ENCODE data around the gene UQCRC1.

UQCRC1 gene

DNA sequence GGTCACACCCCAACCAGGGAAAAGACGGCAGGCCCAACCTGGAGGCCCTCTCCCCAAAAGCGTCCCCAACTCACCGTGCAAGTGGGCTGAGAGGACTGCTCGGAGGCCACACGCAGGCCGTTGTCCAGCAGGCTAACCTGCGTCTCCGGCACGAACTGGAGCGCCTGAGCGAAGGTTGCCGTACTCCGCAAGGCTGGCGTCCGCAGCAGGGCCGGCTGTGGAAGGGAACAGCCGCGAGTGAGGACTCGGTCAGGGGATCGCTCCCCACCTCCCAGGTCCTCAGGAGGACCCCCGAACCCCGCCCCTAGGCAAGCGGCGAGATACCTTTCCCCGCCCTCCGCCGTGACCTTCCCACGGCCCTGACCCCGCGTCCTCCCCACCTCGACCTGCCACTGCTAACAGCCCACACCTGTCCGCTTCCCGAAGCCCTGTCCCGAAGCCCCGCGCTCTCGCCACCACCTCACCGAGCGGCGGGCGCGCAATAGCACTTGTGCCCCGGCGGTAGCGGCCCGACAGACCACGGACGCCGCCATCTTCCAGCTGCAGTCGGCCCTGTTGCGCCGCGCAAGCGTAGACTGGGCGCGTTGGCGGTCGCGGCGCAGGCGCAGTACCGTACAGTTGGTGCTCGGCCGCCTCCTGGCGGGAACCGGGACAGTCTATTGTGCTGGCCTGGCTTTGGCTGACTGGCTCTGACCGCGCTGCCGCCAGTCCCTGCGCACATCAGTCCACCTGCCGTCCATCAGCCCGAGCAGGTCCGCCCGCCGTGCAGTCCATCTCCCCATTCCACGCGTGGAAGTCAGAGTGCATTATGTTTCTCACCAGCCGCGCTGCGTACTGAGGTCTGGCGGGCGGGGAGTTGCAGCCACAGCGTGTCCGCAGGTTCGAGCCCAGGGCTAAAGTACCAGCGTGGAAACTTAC lies at the start of gene UQCRC1:
TSS of gene UQCRC1 (minus strand) at position 559 of the 918 bp plus-strand sequence. CDS start at position 533, 26 bp downstream.
- DNase-seq: peak; percentile 72

DNA sequence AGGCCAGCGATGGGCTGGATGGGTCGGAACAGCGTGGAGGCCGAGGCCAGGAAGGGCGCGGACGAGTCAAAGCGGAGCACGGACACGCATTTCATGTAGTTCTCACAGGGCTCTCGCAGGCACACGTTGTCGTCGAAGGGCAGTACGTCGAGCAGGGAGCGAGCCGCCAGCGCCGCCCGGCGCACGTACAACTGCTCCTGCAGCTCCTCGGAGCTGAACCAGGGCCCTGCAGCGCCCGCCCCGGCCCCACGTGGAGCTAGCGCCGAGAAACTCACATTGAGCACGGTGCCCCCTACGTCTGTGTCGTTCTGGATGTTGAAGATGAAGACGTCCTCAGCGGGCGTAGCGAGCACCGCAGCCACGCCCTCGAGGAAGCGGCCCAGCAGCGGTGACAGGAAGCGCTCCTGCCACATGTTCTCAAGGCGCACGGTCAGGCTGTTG lies 47.4 kb upstream of the UQCRC1 start:
- DNase-seq: no peak

DNA sequence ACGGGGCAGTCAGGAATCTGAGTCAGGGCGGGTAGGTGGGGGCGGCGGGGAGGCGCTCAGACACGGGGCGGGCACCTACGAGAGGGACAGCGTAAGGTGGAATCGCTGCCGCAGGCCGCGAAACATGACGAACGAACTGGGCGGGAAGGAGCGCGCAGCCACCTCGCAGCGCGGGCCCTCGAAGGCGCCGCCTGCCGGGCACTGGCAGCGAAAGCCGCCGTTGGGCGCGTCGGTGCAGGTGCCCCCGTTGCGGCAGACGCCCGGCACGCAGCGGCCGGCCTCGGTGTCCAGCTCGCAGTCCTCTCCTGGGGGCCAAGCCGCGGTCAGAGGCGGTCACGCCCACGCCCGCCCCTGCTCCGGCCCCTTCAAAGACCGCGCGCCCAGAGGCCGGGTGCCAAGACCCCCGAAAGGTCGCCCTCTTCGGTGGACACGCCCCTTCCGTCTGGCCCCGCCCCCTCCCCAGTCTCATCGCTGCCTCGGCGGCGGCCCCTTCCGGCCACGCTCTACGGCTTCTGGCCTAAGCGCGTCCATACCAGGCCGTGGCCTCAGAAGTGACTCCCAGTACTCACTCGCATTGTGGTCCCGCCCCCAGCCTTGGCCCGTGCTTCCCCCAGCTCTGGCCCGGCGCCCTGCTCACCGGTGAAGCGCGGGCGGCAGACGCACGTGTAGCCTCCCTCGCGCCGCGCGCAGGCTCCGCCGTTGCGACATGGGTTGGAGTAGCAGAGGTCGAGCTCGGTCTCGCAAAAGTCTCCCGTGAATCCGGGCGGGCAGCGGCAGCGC lies 46.8 kb upstream of the UQCRC1 start:
- DNase-seq: no peak

- no peak for DNase-seq
Measured at GRCh38 chr3:48655606-48656005, 46.2 kb upstream of the UQCRC1 start.

DNA sequence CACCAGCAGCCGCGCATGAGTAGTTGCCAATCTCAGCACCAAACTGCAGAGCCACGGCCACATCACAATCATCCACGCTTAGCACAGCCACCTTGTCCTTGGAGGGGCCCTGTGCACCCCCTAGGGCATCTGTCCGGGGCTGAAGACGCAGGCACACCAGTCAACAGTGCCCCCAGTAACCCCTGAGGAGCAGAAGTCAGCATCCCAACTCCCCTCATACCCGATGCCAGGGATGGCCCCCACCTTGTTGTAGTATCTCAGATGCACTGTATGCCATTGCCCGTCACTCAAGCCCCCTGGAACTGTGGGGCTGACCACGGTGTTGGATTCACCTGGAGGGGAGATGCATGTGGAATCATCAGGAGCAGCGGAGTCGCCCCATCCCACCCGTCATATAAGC lies 45.6 kb upstream of the UQCRC1 start:
- no peak for DNase-seq

GRCh38 chr3:48652923-48653715 lies 43.7 kb upstream of the UQCRC1 start:
- DNase-seq: no peak

DNA sequence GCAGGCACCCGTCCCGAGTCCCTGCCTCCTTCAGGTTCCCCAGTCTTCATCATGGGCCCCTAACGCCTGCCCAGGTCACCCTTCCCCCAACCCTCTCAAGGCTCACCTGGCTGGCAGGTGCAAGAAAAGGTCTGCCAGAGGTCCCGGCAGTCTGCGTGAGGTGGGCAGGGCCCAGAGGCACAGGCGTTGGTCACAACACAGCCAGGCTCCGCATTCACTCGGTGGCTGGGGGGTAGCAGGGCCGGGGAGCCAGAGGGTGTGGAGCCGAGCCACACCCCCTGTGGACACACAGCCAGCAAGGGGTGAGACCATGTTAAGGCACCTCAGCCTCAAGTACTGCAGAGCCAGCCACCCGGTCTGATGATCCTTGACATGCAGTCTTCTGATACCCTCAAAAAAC lies 42.3 kb upstream of the UQCRC1 start:
- peak; percentile 13 for DNase-seq

GRCh38 chr3:48650723-48651122 lies 41.3 kb upstream of the UQCRC1 start:
- DNase-seq: no peak

GRCh38 chr3:48648188-48648850 lies 38.9 kb upstream of the UQCRC1 start:
- DNase-seq: no peak

GRCh38 chr3:48647714-48648113 lies 38.3 kb upstream of the UQCRC1 start:
- no peak for DNase-seq

GRCh38 chr3:48644898-48645760 lies 35.7 kb upstream of the UQCRC1 start:
- DNase-seq: no peak

GRCh38 chr3:48642605-48643004 lies 33.2 kb upstream of the UQCRC1 start:
- no peak for DNase-seq

DNA sequence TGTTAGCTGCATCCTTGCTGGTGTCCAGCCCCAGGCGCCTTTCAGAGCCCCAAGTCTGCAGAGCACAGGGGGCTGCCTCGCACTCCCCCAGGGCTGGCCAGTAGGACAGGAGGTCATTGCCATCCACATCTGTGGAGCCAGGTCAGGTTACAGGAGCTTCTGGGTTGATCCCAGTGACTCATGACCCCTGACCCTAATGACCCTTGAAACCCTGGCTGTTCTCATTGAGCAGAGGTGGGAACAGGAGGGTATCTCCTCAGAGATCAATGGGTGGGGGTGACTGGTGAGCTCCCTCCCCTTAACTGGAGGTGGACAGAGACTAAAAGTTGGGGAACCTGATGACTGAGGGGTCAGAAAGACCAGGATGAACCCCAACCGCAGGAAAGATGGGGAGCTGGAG lies 31.9 kb upstream of the UQCRC1 start:
- no peak for DNase-seq

DNA sequence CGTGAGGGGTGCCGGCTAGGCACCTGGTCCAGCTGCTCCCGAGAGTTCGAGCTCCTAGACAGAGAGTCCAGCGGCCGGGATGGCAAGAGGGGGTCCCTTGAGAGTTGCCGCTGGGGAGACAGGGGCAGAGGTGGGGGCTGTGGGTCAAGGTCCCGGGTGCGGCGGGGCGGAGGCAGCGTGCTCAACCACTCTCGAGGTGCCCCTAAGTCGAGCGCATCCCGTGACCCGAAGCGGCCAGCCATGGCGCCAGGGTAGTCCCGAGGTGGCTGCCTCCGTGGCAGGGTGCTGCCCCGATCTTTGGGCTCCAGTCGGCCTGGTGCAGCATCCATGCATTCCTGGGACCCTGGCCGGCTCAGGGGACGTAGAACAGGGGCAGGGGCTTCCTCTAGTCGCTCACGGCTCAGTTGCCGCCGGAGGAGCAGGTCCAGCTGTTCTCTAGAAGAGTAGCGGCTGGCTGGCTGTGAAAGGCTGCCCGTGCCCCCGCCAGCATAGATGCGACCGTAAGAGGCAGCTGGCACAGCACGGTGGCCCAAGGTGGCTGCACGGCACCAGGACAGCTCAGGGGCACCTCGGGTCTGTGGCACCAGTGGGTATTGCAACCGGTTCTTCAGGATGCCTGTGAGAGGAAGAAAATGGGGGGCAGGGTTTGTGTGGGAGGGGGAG lies 30.6 kb upstream of the UQCRC1 start:
- no peak for DNase-seq

- no peak for DNase-seq
Measured at GRCh38 chr3:48637305-48637704, 27.9 kb upstream of the UQCRC1 start.

GRCh38 chr3:48636149-48636655 lies 26.8 kb upstream of the UQCRC1 start:
- DNase-seq: no peak

- DNase-seq: peak; percentile 85
Measured at GRCh38 chr3:48635222-48636021, 26.0 kb upstream of the UQCRC1 start, which contains the start of gene SLC26A6. SLC26A6 (minus strand) TSS chr3:48635461; CDS start chr3:48635393, 68 bp downstream.

GRCh38 chr3:48634661-48635221 lies 25.3 kb upstream of the UQCRC1 start:
- DNase-seq: no peak

DNA sequence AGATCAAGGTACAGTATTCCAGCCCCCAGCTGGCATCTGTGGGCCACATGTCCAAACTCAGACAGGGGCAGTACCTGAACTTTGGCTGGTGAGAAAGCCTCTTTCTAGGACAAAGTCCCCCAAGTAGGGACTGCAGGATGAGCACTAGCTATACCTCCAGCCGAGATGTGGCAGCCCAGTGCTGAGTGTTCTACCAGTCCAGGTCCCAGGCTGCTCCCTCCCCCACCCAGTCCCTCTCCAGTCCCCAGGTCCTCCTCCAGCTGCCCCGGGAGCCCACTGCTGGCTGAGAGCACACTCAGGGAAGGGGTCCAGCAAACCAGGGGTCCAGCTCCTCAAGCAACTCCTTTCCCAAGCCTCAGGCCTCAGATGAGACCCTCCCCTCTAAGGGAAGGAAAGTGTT lies 24.3 kb upstream of the UQCRC1 start:
- DNase-seq: no peak

Data from NCI-H510A (cell line).